Smooth muscle cell of the brain vasculature (primary cell): Measurements from ENCODE around the gene SH3GL2.

Experiments
- DNase-seq: peaks from one replicate; pipeline ENCODE4 v3.0.0-alpha.2; 2012; ENCODE audit warnings: low read depth, low spot score

The SH3GL2 gene

GRCh38 chr9:17810728-17811571, 232.1 kb downstream of the SH3GL2 start:
- DNase-seq: peak; percentile 31

GRCh38 chr9:17813798-17814197, 234.9 kb downstream of the SH3GL2 start:
- DNase-seq: no peak

- no peak for DNase-seq
These were observed 237.7 kb downstream of the SH3GL2 start for GRCh38 chr9:17816431-17817027.

- no peak for DNase-seq
These were observed 245.3 kb downstream of the SH3GL2 start for GRCh38 chr9:17824191-17824590.

- no peak for DNase-seq
These were observed 245.9 kb downstream of the SH3GL2 start for GRCh38 chr9:17824616-17825264.

GRCh38 chr9:17825265-17825659, 246.4 kb downstream of the SH3GL2 start:
- DNase-seq: no peak

- no peak for DNase-seq
These were observed 250.2 kb downstream of the SH3GL2 start for GRCh38 chr9:17829064-17829463.

- DNase-seq: no peak
These were observed 251.0 kb downstream of the SH3GL2 start for GRCh38 chr9:17829812-17830385.

- DNase-seq: no peak
These were observed 253.9 kb downstream of the SH3GL2 start for GRCh38 chr9:17832812-17833211.

GRCh38 chr9:17833846-17834245, 255.0 kb downstream of the SH3GL2 start:
- no peak for DNase-seq

GRCh38 chr9:17837965-17838364, 259.1 kb downstream of the SH3GL2 start:
- no peak for DNase-seq

- DNase-seq: no peak
These were observed 260.9 kb downstream of the SH3GL2 start for GRCh38 chr9:17839776-17840175.

- no peak for DNase-seq
These were observed 264.4 kb downstream of the SH3GL2 start for GRCh38 chr9:17843236-17843635.
